GM21737 (cell line): ENCODE data around the gene CACNA1B.

Source experiments
- ATAC-seq: cut with Tn5 transposase; IDR thresholded peaks from one replicate; pipeline ENCODE4 v1.9.1; 2021; ENCODE audit warnings: mild to moderate bottlenecking, moderate library complexity; ENCODE audit not compliant: unreplicated experiment

Gene CACNA1B

GRCh38 chr9:137978262-137978714 is 100.7 kb downstream of the CACNA1B start:
- no peak for ATAC-seq

- ATAC-seq: no peak
These were observed 104.6 kb downstream of the CACNA1B start for GRCh38 chr9:137982200-137982599.

GRCh38 chr9:137984005-137984404 is 106.4 kb downstream of the CACNA1B start:
- no peak for ATAC-seq

GRCh38 chr9:137984520-137985257 is 107.1 kb downstream of the CACNA1B start:
- ATAC-seq: no peak

DNA sequence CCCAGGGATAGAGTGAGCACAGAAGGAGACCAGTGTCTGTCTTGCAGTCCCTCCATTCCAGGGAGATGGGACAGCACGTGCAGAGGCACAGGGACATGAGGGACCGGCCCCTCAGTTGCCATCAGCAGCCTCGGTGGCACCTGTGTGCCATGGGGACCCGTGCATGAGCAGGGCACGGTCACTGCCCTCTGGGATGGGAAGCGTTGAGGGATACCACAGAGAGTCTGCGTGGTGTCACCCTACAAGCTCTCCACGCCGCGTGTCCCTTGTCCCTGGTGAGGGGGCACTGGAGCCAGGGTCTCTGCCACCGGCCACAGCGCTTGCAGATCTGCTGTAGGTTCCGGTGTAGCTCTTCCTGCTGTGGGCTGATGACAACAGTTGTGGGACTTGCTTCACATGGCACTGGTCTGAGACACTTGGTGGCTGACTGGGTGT is 108.1 kb downstream of the CACNA1B start:
- no peak for ATAC-seq

- no peak for ATAC-seq
These were observed 108.9 kb downstream of the CACNA1B start for GRCh38 chr9:137986268-137987099.

GRCh38 chr9:137987244-137988030 is 109.9 kb downstream of the CACNA1B start:
- ATAC-seq: no peak

- ATAC-seq: no peak
These were observed 110.5 kb downstream of the CACNA1B start for GRCh38 chr9:137988051-137988450.

DNA sequence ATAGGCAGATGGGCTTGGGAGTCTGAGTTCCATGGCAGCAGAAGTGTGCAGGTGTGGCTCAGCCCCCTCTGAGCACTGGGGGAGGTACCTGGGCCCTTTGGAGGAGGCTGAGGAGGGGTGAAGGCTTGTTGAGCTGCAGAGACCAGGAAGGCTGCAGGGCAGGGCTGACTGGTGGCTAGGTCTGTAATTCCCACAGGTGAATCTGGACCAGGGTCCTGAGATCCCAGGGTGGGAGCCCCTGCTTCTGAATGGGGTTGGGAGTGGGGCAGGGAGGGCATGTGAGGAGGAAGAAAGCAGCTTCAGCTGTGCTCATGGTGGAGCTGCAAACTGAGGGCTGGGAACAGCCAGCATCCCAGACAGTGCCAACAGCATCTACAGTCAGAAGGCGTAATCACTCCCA is 111.1 kb downstream of the CACNA1B start:
- ATAC-seq: no peak

GRCh38 chr9:137989156-137989555 is 111.6 kb downstream of the CACNA1B start:
- no peak for ATAC-seq

DNA sequence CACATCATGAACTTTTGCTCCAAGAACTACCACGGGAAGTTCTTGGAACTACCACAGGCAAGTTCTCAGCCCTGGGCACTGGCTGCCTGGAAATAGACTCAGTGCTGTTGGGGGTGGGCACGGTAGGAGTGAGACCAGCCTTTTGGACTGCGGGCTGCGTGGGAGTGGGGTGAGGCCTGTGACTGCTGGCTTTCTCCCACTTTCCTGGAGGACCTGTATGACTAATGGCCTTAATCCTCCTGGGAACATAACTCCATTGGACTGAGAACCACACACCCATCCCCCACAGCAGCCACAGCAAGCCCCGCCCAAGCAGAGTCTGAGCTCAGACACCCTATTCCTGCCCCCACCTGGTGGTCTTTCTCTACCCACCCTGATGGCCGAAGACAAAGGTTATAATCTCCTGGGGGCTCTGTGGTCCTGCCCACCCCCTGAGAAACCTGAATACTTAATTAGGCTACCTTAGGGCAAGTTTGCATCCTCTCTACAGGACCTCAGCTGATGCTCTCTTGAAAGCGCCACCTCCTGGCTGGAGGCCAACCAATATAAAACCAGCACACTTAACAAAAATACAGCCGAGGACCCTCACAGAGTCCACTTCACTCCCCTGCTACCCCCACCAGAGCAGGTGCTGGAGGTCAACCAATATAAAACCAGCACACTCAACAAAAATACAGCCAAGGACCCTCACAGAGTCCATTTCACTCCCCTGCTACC is 112.6 kb downstream of the CACNA1B start:
- ATAC-seq: no peak

DNA sequence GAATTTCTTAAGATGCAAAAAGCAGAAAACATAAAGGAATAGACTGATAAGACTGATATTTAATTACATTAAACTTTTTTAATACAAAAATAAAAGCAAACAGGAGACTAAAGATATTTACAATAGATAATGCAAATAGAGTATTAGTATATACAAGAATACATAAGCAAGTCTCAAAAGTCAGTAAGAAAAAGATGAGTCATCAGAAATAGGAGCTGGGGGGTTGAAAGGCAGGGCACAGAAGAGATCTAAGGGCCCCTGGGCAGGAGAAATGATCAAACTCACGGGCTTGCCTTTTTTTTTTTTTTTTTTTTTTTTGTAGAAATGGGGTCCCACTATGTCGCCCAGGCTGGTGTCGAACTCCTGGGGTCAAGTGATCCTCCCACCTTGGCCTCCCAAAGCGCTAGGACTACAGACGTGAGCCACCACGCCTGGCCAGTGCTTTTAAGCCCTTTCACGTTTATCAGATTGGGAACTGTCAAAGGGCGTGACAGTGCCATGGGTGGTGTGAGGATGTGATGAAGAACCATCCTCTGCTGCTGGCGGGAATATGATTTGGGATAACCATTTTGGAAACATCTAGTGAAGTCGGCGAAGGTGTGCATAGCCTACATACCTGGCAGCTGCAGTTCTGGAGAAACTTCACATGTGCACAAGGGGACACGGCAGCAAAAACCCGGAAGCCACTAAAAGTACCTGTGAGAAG is 126.1 kb downstream of the CACNA1B start:
- no peak for ATAC-seq

- ATAC-seq: no peak
These were observed 129.1 kb downstream of the CACNA1B start for GRCh38 chr9:138006576-138007233.

DNA sequence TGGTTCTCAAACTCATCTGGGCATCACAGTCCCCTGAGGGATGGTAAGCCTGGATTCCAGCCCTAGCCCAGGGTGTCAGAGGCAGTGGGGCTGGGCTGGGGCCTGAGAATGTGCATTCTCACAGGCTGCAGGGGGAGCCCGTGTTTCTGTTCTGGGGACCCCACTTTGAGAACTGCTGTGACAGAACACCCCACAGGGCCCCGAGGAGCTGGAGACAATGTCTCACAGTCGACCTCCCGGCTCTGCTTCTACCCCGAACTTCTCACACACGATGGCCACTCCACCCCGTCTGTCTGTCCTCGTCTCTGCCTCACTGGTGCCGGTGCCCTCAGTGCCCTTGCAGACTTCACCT is 130.0 kb downstream of the CACNA1B start:
- ATAC-seq: no peak

GRCh38 chr9:138007918-138008841 is 130.6 kb downstream of the CACNA1B start:
- no peak for ATAC-seq

- no peak for ATAC-seq
These were observed 131.6 kb downstream of the CACNA1B start for GRCh38 chr9:138009016-138009802.

DNA sequence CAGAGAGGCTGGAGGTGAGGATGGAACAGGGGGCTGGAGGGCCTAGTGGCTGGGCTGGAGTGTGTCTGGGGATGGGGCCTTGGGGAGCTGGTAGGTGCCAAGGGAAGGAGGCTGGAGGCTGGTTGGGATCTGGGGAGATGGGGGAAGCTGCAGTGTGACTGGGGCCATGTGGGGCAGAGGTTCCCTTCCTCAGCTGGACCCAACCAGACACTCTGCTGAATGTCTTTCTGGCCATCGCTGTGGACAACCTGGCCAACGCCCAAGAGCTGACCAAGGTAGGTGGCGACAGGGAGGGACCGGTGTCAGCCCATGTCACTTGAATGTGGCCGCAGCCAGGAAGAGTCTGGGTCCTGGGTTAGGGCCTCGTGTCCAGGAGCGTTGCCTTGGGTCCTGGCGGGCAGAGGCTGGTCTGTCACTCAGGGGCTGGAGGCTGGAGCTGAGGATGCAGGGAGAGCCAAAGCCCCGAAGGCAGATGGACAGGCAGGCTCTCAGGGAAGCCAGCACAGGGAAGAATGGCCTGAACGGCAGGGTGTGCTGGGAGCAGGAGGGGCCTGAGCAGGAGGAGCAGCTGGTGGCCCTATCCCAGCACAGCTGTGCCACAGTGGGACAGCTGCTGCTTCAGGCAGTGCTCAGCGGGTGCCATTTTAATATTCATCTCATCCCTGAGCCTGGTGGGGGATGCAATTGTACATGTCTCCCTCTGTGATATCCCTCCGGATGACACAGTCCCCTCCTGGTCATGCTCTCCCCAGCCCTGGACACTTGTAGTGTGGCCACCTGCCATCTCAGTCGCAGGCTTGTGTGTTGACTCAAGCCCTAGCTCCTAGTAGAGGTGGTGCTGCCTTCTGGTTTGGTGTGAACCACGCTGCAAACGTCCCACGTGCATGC is 132.5 kb downstream of the CACNA1B start:
- ATAC-seq: no peak
